ENCODE measurements around the gene AP1G2.

Gene AP1G2

GRCh38 chr14:23529016-23529415 is 38.6 kb downstream of the AP1G2 start:
- TF ChIP-seq CTCF (IDR thresholded peaks at IDR 0.05; ENCODE audit: low read depth, low read length, missing control alignments), result no peak
- H3K4me3 ChIP-seq (replicated peaks; ENCODE audit: low read depth, low read length), result no peak overlapping the region
- DNase-seq (ENCODE audit: extremely low read depth, low read depth), result no peak

GRCh38 chr14:23528555-23528954 is 39.0 kb downstream of the AP1G2 start:
- peak; percentile 32 for TF ChIP-seq CTCF (IDR thresholded peaks at IDR 0.05; ENCODE audit: low read depth, low read length, missing control alignments)
- no peak overlapping the region for H3K4me3 ChIP-seq (replicated peaks; ENCODE audit: low read depth, low read length)
- no peak for DNase-seq (ENCODE audit: extremely low read depth, low read depth)

- H3K4me3 ChIP-seq (replicated peaks; ENCODE audit: low read depth, low read length), result no peak overlapping the region
- no peak for TF ChIP-seq CTCF (IDR thresholded peaks at IDR 0.05; ENCODE audit: low read depth, low read length, missing control alignments)
- no peak for DNase-seq (ENCODE audit: extremely low read depth, low read depth)
Measured at GRCh38 chr14:23525611-23526010, 42.0 kb downstream of the AP1G2 start.

GRCh38 chr14:23524954-23525353 is 42.6 kb downstream of the AP1G2 start:
- no peak for DNase-seq (ENCODE audit: extremely low read depth, low read depth)
- TF ChIP-seq CTCF (IDR thresholded peaks at IDR 0.05; ENCODE audit: low read depth, low read length, missing control alignments), result no peak
- H3K4me3 ChIP-seq (replicated peaks; ENCODE audit: low read depth, low read length), result no peak overlapping the region

- no peak for DNase-seq (ENCODE audit: extremely low read depth, low read depth)
- no peak for TF ChIP-seq CTCF (IDR thresholded peaks at IDR 0.05; ENCODE audit: low read depth, low read length, missing control alignments)
- H3K4me3 ChIP-seq (replicated peaks; ENCODE audit: low read depth, low read length), result no peak overlapping the region
Measured at GRCh38 chr14:23523229-23524016, 44.2 kb downstream of the AP1G2 start.

- no peak overlapping the region for H3K4me3 ChIP-seq (replicated peaks; ENCODE audit: low read depth, low read length)
- no peak for DNase-seq (ENCODE audit: extremely low read depth, low read depth)
- no peak for TF ChIP-seq CTCF (IDR thresholded peaks at IDR 0.05; ENCODE audit: low read depth, low read length, missing control alignments)
Measured at GRCh38 chr14:23522643-23523198, 44.9 kb downstream of the AP1G2 start.
